ENCODE measurements around the gene CHRNB1.

The CHRNB1 gene

GRCh38 chr17:7444682-7445618 is at the start of gene CHRNB1:
Gene CHRNB1 (plus strand): TSS chr17:7445061. CDS start chr17:7445128, 67 bp downstream.
- TF ChIP-seq POLR2A (IDR thresholded peaks at IDR 0.05; ENCODE audit: extremely low read depth, insufficient read length) (no peak), CTCF (IDR thresholded peaks at IDR 0.05; ENCODE audit: low read depth, low read length) (no peak), MAX (IDR thresholded peaks at IDR 0.05; ENCODE audit: low read depth, low read length) (no peak), MYC (IDR thresholded peaks at IDR 0.05; ENCODE audit: low read depth, low read length) (no peak)
- H3K4me3 ChIP-seq (ENCODE audit: low read depth, low read length): no peak within 1 kb of the TSS

GRCh38 chr17:7396147-7396546 is 48.7 kb upstream of the CHRNB1 start:
- H3K4me3 ChIP-seq (ENCODE audit: low read depth, low read length): no peak overlapping the region
- DNase-seq (ENCODE audit: low read depth): no peak
- TF ChIP-seq MAX (IDR thresholded peaks at IDR 0.05; ENCODE audit: low read depth, low read length): no peak
- no peak for TF ChIP-seq CTCF (IDR thresholded peaks at IDR 0.05; ENCODE audit: low read depth, low read length)
- TF ChIP-seq MYC (IDR thresholded peaks at IDR 0.05; ENCODE audit: low read depth, low read length): no peak
- TF ChIP-seq POLR2A (IDR thresholded peaks at IDR 0.05; ENCODE audit: extremely low read depth, insufficient read length): no peak

More at GRCh38 chr17:7444682-7445618, at the start of gene CHRNB1:
- no peak for DNase-seq (ENCODE audit: low read depth)

GRCh38 chr17:7398612-7399011 is 46.2 kb upstream of the CHRNB1 start:
- no peak for DNase-seq (ENCODE audit: low read depth)
- TF ChIP-seq MYC (IDR thresholded peaks at IDR 0.05; ENCODE audit: low read depth, low read length): no peak
- no peak for TF ChIP-seq CTCF (IDR thresholded peaks at IDR 0.05; ENCODE audit: low read depth, low read length)
- TF ChIP-seq POLR2A (IDR thresholded peaks at IDR 0.05; ENCODE audit: extremely low read depth, insufficient read length): no peak
- no peak for TF ChIP-seq MAX (IDR thresholded peaks at IDR 0.05; ENCODE audit: low read depth, low read length)
- H3K4me3 ChIP-seq (ENCODE audit: low read depth, low read length): no peak overlapping the region

GRCh38 chr17:7403043-7403726 is 41.7 kb upstream of the CHRNB1 start:
- H3K4me3 ChIP-seq (ENCODE audit: low read depth, low read length): peak overlapping the region; percentile 68
- peak; percentile 69 for DNase-seq (ENCODE audit: low read depth)
- TF ChIP-seq MYC (IDR thresholded peaks at IDR 0.05; ENCODE audit: low read depth, low read length) (no peak), CTCF (IDR thresholded peaks at IDR 0.05; ENCODE audit: low read depth, low read length) (no peak), MAX (IDR thresholded peaks at IDR 0.05; ENCODE audit: low read depth, low read length) (no peak), POLR2A (IDR thresholded peaks at IDR 0.05; ENCODE audit: extremely low read depth, insufficient read length) (no peak)

GRCh38 chr17:7403727-7403976 is 41.2 kb upstream of the CHRNB1 start:
- TF ChIP-seq POLR2A (IDR thresholded peaks at IDR 0.05; ENCODE audit: extremely low read depth, insufficient read length) (no peak), MAX (IDR thresholded peaks at IDR 0.05; ENCODE audit: low read depth, low read length) (no peak), CTCF (IDR thresholded peaks at IDR 0.05; ENCODE audit: low read depth, low read length) (no peak), MYC (IDR thresholded peaks at IDR 0.05; ENCODE audit: low read depth, low read length) (no peak)
- H3K4me3 ChIP-seq (ENCODE audit: low read depth, low read length): peak overlapping the region; percentile 68
- no peak for DNase-seq (ENCODE audit: low read depth)
